GM19438 (cell line): ENCODE results near the gene GUCA2A.

ENCODE experiments used
- ATAC-seq: cut with Tn5 transposase; IDR thresholded peaks from one replicate; pipeline ENCODE4 v1.9.1; 2021; ENCODE audit warnings: low read depth; ENCODE audit not compliant: unreplicated experiment

GUCA2A gene

DNA sequence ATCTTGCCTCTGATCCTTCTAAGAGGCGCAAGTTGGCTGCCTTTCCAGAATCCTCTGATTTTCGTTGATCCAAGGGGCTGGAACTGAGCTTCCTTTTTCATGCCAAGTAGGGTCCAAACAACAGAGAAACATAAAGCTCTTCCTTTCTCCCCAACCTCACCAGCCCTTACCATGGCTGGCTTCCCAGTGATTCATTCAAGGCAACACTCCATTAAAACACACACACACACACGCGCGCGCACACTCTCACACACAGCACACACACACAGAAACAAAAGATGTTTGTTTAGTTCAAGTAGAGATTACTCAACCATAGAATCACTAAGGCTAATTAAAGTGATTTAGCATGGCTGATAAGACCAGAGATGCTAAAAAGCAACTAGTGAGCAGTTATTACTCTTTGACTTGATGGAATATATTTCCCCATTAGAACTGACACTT lies 13.0 kb upstream of the GUCA2A start:
- ATAC-seq: no peak

DNA sequence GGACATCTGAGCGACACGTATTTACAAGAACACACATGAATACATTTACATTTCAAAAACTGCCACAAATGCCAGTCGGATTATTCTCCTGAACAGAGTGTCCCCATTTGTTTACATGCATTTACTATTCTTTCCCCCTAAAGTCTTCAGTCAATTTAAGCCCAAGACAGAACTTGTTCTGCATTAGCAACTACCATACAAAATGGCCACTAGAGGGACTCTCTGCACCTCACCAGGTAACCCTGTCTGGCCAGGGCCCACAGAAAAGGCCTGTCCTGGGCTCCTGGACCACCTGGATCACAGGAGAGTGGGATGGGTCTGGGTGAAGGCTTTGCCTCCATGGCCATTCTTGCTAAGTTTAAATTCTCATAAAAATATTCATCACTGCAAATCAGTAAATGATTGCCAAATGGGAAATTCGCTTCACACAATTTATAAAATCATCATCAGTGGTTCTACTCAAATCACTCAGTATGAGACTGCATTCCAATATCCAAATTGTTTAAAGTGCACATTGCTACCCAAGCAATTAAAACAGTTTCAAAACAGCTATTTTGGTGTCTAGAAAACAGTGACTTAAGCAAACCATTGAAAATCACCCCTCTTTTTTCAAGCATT lies 12.5 kb upstream of the GUCA2A start:
- ATAC-seq: no peak

DNA sequence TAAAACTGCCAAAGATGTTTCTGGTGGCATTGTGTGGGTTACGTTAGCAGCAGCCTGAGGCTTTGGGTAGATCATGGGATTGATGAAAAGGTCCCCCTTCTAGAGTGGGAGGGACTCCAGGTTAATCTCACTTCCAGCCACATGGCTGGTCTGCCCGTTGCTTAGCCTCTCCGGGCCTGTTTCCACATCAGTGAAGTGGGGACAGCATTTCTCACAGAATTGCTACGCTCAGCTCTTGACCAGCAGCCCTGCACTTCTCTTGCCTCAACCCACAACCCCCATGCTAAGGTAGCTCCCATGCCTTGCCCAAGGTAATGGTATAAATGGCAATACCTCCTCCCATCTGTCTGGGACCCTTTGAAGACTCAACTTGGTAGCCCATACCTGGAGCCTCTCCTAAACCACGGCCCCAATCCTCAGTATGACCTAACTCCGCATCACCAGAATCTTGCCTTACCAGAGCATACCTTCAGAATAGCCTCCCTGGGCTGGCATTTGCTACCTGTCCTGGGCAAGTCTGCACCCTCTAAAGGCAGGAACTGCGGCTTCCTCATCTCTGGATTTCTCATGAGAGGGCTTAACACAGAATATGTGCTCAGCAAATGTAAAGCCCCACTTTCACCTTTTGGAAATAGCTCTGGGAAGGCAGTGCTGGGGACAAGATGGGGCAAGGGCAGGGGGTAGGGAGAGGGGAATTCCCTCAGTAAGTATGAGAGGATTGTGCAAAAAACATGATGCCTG lies 10.9 kb upstream of the GUCA2A start:
- ATAC-seq: no peak

DNA sequence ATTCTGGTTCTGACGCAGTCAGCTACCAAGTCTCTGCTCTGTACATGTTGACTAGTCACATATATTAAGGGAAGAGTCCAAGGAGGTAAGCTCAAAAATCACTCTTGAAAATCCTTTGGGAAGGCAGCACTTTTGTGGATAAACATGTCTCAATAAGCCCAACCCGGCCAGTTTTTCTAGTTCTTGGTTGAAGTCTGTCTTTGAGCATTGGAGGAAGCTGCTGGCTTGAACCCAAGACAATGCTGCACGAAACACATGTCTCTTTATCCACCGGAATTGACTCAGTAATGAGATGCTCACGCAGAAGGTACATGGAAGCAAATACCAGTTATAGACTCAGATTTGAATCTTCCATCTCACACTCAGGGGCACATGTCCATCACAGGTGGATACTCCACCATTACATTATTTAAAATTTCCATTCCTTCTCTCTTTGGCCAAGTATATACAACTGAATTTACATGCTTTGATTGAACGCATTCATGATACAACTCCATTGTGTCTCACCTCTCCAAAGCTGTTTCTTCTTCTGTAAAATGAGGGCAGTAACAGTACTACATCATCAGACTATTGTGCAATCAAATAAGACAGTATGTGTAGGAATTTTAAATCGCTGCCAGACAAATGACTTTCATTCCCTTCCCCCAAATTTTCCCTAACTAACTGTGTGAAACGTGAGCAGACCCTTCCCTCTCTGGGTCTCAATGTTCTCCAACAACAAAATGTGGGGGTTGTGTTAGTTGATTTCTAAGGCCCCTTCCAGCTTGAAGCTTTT lies 9.6 kb upstream of the GUCA2A start:
- ATAC-seq: no peak

DNA sequence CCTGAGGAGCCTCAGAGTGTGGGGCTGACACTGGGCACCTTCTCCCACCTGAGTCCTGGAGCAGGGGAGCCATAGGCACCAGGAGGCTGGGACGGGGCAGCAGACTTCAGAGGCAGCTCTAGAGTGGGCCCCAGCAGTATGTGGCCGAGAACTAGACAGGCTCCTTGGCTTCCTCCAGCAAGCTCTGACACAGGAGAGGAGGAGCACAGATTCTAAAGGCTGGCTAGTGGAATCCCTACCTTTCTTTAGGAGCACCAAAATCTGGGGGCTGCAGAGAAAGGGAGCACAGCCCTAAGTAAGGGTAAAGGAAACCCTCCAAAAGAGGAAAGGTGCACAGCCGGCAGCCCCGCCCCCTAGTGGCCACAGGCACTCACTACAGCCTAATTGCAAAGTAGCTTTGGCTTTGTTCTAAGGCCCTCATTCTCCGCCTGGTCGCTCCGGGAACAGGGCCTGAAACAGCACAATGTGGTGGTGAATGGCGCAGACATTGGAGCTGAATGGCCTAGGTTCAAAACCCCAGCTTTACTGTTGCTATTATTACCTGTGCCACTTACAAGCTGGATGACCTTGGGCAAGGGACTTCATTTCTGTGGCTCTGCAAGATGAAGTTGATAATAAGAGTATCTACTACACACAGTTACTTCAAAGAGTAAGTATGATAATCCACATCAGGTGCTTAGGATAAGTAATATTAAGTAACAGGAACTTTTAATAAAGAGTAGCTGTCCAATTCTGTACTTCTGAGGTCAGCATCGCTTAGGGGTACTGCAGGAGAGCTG lies 8.8 kb upstream of the GUCA2A start:
- ATAC-seq: no peak

DNA sequence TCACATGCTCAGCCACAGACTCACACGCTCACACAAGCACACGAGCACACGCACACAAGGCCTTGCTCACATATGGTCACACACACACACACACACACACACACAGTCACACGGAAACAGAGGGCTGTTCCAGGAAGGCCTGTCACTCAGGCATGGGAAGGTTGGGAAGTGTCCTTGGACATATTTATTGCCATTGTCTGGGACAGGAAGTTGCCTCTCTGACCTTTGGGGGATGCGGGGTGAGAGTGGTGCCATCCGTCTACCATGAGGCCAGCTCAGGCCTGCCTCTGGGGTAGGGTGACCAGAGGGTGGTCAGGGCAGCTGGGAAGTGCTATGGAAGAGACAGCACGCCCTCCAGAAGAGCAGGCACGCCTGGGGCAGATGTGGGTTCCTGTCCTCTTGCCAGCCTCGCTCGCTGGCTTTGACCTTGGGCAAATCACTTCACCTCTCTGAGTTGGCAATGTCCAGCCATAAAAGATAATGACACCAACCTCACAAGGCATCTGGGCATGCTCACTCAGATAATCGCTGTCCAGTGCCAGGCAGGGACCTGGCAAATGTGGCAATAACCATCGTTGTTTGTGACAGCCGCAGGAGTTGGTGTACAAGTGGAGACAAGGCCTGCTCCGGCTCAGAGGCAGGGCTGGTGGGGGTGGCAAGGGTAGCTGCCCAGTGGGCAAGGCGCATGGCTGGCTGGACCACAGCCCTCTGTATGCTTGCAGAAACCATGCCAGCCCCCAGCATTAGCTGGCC lies 8.0 kb upstream of the GUCA2A start:
- no peak for ATAC-seq

DNA sequence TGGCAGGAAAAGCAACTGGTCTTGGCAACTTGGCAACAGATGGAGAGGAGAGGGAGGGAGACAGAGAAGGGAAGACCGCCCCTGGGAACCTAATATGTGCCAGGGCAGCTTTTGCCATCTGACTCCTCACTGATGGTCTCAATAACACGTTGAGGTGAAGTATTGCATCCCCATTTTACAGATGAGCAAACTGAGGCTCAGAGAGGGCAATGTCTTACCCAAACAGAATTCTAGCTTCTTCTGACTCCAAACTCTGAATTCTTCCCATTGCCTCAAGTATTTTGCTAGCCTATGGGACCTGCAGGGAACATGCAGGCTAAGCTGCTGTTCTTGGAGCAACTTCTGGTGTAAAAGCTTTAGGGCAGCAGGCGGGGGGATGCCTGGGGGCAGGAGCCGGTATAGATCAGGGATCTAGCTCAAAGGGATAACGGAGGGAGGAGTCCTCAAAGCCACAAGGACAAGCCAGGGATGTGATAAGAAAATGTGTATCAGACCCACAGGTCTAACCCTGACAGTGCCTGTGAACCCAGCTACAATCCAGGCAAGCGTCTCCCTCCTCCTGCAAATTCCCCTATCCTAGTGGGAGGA lies 7.2 kb upstream of the GUCA2A start:
- ATAC-seq: no peak

DNA sequence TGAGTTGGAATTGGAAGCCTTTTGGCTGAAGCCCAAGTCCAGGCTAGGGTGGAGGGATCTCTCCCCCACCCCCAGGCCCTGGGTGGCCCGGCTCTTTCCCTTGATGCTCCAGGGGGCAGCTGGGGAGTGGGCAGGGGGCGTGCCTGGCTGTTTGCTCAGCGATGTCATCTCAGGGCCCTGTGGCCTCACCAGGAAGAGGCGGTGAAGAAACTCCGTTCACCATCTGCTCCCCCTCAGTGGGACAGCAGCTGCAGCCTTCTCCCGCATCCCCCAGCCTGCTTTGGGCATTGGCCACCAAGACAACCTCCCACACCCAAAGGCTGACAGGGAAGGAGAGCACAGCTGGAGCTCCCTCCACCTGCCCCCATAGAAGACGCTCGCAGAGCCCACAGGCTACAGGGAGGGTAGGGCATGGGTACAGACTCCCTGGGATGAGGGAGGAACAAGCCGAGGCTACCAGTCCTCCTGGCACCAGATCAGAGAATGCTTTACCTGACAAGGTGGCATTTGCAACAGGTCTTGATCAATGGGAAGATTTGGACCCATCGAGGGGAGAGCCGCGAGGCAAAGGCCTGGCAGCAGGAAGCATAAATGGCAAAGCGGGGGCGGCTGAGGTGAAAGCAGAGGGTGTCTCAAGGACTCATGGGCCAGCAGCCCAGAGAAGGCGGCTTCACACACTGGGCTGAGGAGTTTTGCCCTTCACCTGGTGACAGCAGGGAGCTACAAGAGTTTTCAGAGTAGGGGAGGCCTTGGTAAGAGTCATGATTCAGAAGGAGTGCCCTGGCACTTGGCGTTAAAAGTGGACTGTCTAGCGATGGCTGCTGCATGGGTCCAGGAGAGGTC lies 6.5 kb upstream of the GUCA2A start:
- no peak for ATAC-seq

DNA sequence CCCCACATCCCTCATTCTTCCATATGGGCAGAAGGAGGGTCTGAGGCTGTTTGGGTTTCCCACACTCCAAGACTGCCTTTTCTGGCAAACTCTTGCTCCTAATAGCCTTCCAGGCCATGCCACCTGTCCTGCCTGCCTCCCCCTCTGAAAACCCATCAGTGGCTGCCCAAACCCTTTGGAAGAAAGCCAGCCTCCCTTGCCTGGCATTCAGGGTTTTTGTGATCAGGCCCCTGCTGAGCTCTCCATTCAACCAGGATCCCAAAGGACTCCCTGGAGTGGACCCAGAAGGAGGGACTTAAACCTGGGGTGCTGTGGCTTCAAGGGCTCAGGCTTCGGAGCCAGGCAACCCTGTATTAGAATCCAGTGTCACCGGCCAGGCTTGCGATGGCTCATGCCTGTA lies 4.2 kb upstream of the GUCA2A start:
- no peak for ATAC-seq

DNA sequence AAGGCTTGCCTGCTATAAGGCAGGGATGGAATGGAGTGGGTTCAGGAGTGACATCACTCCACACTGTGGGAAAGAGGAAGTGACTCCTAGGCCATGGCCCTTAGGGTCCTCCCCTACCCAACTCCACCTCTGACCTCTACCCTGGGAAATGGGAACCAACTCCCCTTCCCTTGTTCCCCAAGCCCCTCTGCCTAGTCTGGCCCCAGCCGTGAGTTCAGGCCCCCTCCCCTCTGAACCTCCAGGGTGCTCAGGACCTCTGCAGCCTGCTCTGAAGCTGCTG lies 3.8 kb upstream of the GUCA2A start:
- ATAC-seq: no peak

DNA sequence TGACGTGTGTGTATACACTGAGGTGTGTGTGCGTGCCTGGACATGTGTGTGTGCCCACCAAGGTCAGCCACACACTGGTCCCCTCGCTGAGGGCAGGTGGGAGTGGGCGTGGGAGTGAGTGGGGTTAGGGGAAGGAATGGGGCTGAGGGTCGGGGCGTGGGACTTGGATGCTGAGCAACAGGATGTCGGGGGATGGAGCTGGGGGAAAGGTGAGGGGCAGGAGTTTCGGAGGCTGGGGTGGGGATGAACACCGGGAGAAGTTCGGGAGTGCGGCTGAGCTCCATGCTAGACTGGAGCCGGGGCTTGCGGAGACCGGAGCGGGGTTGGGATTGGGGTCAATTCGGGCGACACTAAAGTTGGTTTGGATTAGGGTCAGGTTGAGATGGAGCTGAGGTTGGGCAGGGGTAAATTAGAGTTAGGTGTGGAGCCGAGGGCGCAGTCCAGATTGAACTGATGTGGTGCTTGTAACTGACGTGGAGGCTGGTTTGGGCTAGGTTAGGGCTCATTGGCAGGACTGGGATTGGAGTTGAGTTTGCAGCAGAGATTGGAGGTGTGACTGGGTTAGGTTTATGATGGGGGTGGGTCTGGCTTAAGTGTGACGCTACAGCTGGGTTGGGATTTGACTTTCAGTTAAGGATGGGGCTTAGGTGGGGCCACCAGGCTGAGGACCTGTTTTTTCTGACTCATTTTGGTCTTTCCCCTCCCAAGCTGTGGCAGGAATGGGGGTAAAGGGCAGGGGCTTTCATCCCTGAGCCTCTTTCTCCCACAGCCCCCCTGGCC lies 3.3 kb upstream of the GUCA2A start:
- ATAC-seq: no peak

DNA sequence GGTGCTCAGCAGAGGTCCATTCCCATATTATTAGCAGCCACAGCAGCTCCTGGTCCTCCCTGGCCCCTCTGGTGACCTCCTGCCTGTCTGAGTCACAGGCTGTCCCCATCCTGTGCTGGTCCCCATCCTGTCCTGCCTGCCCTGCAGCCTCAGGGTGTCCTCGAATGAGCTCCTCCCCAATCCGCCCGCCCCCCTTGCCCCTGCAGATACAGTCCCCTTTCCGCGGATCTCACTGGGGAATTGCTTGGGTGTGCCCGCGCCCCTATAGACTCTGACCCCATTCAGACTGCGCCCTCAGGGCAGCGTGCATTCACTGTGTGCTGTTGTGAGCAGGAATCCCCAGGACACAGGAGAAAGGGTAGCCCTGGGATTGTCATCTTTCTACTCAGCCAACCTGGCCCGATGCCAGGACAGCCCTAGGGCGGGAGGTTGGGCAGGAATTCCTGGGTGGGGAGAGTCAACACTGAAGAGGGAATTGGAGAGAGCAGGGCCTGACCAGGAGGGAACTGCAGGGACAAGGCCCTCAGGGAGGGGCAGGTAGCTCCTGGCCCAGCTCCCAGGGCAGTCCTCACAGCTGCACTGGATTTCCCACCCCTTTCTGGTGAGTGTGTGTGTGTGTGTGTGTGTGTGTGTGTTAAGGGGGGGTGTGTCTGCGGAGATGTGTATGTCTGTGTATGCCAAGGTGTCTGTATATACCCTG lies 1.1 kb upstream of the GUCA2A start:
- ATAC-seq: no peak

DNA sequence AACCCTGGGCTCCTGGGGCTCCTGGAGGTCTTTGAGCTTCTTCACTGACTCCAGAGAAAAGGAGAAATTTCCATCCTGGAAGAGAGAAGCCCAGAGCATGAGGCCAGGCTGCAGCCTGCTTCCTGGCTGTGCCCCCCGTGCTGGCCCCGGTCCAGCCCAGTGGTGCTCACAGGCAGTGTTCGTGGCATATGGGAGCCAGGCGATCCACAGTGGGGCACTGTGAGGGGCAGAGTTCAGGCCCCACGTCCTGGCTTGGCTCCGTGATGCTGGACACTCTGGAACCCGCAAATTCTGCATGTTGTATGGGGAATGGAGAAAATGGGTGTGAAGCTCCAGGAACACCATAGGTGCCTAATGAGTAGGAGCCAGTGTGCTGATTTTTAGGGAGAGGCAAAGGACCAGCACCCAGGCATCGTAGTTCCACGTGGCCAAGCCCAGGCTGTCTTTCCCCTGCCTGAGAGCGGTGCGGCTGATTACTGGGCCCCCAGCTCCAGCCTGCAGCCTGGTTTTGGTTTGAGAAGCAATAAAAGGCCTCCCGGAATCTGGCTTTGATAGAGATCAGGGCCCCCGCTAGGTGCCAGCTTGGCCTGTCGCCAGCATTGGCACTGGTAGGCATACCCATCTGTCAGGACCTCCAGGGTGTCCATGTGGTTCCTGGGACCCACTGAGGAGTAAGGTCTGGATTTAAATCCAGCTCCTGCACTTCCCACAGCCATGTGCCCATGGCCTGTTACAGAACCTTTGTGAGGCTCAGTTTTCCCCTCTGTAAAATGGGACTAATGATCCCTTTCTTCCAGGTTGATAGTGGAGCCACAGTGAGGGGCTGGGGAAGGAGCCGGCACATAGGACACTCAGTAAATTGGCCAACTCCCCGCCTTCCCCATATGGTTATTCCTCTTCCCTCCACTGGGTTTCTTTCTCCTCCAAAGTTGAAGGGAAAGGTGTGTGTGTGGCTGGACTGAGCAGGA lies 725 bp downstream of the GUCA2A start:
- ATAC-seq: no peak

DNA sequence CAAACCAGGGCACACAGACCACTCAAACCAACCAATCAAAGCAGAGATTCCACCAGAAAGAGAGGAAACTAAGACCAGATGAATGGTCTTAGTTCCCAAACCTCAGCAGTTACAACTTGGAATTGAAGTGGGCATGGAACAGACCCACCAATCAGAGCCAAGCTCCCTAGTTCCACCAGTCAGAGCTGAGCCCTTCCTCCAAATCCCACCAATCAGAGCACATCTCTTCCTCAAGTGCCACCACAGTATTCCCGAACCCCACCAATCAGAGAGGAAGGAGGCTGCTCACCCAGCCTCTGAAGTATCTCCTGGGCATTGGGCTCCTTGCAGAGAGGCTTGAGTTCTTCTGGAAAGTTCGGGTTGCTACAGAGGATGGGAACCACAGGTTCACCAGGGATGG lies 1.4 kb downstream of the GUCA2A start:
- no peak for ATAC-seq

DNA sequence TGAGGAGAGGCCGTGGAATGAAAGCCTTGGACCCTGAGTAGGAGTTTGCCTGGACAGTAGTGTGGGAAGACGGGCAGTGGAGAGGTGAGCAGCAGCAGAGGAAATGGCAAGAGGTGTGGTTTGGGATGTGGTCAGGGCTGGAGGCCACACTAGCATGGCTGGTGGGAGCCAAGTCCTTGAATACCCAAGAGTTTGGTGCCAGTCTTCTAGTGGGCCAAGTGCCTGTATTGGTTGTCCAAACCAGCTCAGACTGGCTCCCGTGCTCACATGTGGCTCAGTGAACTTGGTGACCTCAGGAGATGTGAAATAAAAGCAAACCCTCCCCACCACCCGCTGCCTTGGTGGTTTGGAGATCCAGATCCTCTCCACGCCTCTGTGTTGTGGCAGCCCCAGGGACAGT lies 2.4 kb downstream of the GUCA2A start:
- no peak for ATAC-seq

DNA sequence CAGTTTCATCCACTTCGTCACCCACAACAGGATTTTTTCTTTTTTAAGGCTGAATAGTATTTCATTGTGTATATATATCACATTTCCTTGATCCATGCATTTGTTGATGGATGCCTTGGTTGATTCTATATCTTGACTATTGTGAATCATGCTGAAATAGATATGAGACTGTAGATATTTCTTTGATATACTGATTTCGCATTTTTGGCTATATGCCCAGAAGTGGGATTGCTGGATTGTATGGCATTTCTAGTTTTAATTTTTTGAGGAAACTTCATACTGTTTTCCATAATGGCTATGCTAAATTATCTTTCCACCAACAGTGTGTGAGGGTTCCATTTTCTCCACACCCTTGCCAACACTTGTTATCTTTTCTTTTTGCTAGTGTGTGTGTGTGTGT lies 6.4 kb downstream of the GUCA2A start:
- no peak for ATAC-seq

DNA sequence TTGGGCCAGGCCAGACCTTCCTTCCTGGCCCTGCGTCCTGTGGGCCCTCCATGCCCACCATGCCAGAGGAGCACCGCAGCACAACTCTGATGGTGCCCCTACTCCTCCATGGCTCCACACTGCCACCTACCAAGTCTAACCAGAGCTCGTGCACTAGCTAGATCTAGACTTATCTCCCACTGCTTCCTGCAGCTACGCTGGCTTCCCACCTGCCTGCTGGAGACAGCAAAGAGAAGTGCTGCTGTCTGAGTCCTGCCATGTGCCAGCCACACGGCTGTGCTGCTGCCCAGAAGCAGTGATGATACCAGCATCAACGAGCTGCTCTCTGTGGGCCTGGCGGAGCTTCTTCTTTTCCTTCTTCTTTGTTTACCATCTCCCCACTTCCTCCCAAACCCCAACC lies 6.9 kb downstream of the GUCA2A start:
- ATAC-seq: no peak
